ENCODE results near the gene CXCR6. TPM values are rescaled to one million over a fixed set of nuclear protein-coding genes. Genes with fewer than 3 reads are reported as not detected.

The CXCR6 gene
- total RNA-seq, 2 donors from 2014 or later: not detected

DNA sequence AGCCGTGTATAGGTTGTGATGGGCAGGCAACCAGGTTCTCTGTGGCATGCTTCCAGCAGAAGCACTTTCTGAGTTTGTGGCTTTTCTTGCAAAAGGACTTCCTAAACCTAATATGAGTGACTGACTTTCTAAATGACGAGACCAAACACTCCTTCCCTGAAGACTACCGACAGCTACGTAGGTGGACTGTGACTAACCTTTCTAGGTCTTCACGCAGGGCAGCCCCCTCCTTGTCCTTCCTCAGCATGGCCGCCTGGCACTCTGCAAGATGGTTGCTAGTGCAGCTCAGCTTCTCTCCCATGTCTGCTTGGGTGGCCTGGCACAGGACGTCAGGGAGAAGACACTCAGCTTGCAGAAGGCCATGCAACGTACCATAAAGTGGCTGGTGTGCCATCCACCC lies 20.9 kb downstream of the CXCR6 start:
- peaks cover 64% of the 10 kb centered on the region for H3K36me3 Mint-ChIP-seq (ENCODE audit: low read depth)
- Histone ChIP-seq H3K9me3 (ENCODE audit: control insufficient read depth, low read length) (no peaks in the 10 kb centered on the region), H3K27ac (ENCODE audit: low read depth, low read length) (no peak overlapping the region), H3K4me1 (ENCODE audit: control insufficient read depth, insufficient read depth, low read length) (no peaks in the 10 kb centered on the region), H3K36me3 (ENCODE audit: control insufficient read depth, insufficient read depth, low read length) (peaks cover 60% of the 10 kb centered on the region), H3K4me3 (ENCODE audit: low read length) (no peak overlapping the region), H3K27me3 (ENCODE audit: control insufficient read depth, insufficient read depth, low read length, poor library complexity, severe bottlenecking) (no peaks in the 10 kb centered on the region), H3K9ac (ENCODE audit: extremely low read depth, low read length, poor library complexity, severe bottlenecking) (no peak overlapping the region)
- H3K4me1 Mint-ChIP-seq: no peaks in the 10 kb centered on the region
- no peak for DNase-seq
- H3K27ac Mint-ChIP-seq: no peak overlapping the region
- H3K9me3 Mint-ChIP-seq: no peaks in the 10 kb centered on the region
- TF ChIP-seq, protein P1, sequence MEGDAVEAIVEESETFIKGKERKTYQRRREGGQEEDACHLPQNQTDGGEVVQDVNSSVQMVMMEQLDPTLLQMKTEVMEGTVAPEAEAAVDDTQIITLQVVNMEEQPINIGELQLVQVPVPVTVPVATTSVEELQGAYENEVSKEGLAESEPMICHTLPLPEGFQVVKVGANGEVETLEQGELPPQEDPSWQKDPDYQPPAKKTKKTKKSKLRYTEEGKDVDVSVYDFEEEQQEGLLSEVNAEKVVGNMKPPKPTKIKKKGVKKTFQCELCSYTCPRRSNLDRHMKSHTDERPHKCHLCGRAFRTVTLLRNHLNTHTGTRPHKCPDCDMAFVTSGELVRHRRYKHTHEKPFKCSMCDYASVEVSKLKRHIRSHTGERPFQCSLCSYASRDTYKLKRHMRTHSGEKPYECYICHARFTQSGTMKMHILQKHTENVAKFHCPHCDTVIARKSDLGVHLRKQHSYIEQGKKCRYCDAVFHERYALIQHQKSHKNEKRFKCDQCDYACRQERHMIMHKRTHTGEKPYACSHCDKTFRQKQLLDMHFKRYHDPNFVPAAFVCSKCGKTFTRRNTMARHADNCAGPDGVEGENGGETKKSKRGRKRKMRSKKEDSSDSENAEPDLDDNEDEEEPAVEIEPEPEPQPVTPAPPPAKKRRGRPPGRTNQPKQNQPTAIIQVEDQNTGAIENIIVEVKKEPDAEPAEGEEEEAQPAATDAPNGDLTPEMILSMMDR (conservative IDR thresholded peaks at IDR 0.05): no peak
- no peak overlapping the region for H3K4me3 Mint-ChIP-seq
- H3K27me3 Mint-ChIP-seq (ENCODE audit: insufficient read depth): no peaks in the 10 kb centered on the region
- WGBS, 2 experiments (ENCODE audit: insufficient coverage in 1 of 2, insufficient read length in 1 of 2): 92 to 97% methylated on average over 6 to 8 of the region's 8 CpGs

DNA sequence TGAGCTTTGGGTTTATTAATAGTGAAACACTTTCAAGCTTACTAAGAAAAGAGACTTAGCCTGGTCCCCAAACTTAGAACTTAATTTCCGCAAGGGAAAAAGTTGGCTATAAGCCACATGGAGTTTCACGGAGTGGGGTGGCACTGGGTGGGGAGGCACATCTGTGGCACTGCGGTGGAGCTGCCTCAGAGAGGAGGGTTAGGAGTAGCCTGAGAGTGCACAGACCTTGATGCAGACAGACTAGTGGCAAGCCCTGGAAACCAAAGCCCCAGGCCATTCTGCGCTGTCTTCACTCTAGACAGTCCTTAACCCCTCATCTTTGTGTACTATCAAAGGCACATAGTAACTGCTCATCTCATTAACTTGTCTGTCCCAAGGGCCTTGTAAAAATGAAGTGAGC lies 22.0 kb downstream of the CXCR6 start:
- Histone ChIP-seq H3K4me1 (ENCODE audit: control insufficient read depth, insufficient read depth, low read length) (no peaks in the 10 kb centered on the region), H3K27ac (ENCODE audit: low read depth, low read length) (no peak overlapping the region), H3K27me3 (ENCODE audit: control insufficient read depth, insufficient read depth, low read length, poor library complexity, severe bottlenecking) (no peaks in the 10 kb centered on the region), H3K9ac (ENCODE audit: extremely low read depth, low read length, poor library complexity, severe bottlenecking) (no peak overlapping the region), H3K9me3 (ENCODE audit: control insufficient read depth, low read length) (no peaks in the 10 kb centered on the region), H3K4me3 (ENCODE audit: low read length) (no peak overlapping the region), H3K36me3 (ENCODE audit: control insufficient read depth, insufficient read depth, low read length) (peaks cover 57% of the 10 kb centered on the region)
- no peaks in the 10 kb centered on the region for H3K4me1 Mint-ChIP-seq
- 86 to 94% methylated on average over 2 to 4 of the region's 4 CpGs for WGBS, 2 experiments (ENCODE audit: insufficient coverage in 1 of 2, insufficient read length in 1 of 2)
- H3K27ac Mint-ChIP-seq: no peak overlapping the region
- peaks cover 65% of the 10 kb centered on the region for H3K36me3 Mint-ChIP-seq (ENCODE audit: low read depth)
- TF ChIP-seq, protein P1 (conservative IDR thresholded peaks at IDR 0.05): no peak
- no peaks in the 10 kb centered on the region for H3K9me3 Mint-ChIP-seq
- no peak overlapping the region for H3K4me3 Mint-ChIP-seq
- no peaks in the 10 kb centered on the region for H3K27me3 Mint-ChIP-seq (ENCODE audit: insufficient read depth)
- no peak for DNase-seq

DNA sequence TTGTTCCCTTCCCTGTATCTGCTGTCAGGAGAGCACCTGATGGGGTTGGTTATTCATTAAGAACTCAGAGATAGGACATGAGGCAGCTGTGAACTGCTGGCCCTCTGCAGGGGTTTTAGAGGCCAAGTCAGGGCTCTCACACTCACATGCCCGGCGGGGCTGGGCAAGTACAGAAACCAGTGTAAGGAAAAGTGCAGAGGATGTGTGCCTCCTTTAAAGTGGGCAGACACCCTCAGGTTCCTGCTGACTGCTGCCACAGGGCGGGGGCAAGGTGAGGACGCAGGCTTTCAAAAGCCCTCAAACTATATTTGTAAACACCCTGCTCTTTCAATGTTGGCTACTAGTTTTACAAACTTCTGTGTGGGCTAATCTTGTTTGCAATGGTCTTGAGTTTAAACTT lies 22.4 kb downstream of the CXCR6 start:
- Histone ChIP-seq H3K36me3 (ENCODE audit: control insufficient read depth, insufficient read depth, low read length) (peaks cover 57% of the 10 kb centered on the region), H3K27me3 (ENCODE audit: control insufficient read depth, insufficient read depth, low read length, poor library complexity, severe bottlenecking) (no peaks in the 10 kb centered on the region), H3K9ac (ENCODE audit: extremely low read depth, low read length, poor library complexity, severe bottlenecking) (no peak overlapping the region), H3K9me3 (ENCODE audit: control insufficient read depth, low read length) (no peaks in the 10 kb centered on the region), H3K4me1 (ENCODE audit: control insufficient read depth, insufficient read depth, low read length) (no peaks in the 10 kb centered on the region), H3K27ac (ENCODE audit: low read depth, low read length) (no peak overlapping the region), H3K4me3 (ENCODE audit: low read length) (no peak overlapping the region)
- Mint-ChIP-seq H3K4me1 (no peaks in the 10 kb centered on the region), H3K36me3 (ENCODE audit: low read depth) (peaks cover 66% of the 10 kb centered on the region), H3K27ac (no peak overlapping the region), H3K9me3 (no peaks in the 10 kb centered on the region), H3K4me3 (no peak overlapping the region), H3K27me3 (ENCODE audit: insufficient read depth) (no peaks in the 10 kb centered on the region)
- no peak for DNase-seq
- TF ChIP-seq, protein P1 (conservative IDR thresholded peaks at IDR 0.05): no peak
- 95 to 100% methylated on average over 3 to 4 of the region's 4 CpGs for WGBS, 2 experiments (ENCODE audit: insufficient coverage in 1 of 2, insufficient read length in 1 of 2)

Data from endodermal cell (in vitro differentiated cells).